HG03460 (cell line): ENCODE measurements around the gene SHB.

ENCODE experiments used
- ATAC-seq: cut with Tn5 transposase; IDR thresholded peaks from one replicate; pipeline ENCODE4 v1.9.1; 2021; ENCODE audit not compliant: unreplicated experiment

Gene SHB

GRCh38 chr9:38009990-38010389 lies 59.0 kb downstream of the SHB start:
- no peak for ATAC-seq

DNA sequence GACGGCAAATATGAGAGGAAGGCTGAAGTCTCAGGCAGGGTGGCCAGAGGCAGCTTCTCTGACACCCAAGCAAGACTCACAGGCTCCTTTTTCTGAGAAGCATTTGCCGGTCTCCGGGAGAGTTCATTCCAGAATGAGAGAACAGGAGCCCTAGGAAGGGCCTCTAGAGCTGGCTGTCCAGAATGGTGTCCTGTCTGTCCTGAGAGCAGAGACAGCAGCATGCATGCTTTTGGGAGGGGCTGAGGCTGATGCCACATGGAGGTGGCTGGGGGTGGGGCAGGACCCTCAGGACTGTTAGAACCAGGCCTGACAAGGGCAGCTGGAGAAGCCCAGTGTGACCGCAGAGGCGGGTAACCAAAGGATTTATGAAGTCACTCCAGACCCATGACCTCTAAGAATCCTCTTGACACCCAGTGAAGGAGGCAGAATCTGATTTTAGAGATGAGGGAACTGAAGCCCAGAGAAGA lies 60.0 kb downstream of the SHB start:
- ATAC-seq: no peak

DNA sequence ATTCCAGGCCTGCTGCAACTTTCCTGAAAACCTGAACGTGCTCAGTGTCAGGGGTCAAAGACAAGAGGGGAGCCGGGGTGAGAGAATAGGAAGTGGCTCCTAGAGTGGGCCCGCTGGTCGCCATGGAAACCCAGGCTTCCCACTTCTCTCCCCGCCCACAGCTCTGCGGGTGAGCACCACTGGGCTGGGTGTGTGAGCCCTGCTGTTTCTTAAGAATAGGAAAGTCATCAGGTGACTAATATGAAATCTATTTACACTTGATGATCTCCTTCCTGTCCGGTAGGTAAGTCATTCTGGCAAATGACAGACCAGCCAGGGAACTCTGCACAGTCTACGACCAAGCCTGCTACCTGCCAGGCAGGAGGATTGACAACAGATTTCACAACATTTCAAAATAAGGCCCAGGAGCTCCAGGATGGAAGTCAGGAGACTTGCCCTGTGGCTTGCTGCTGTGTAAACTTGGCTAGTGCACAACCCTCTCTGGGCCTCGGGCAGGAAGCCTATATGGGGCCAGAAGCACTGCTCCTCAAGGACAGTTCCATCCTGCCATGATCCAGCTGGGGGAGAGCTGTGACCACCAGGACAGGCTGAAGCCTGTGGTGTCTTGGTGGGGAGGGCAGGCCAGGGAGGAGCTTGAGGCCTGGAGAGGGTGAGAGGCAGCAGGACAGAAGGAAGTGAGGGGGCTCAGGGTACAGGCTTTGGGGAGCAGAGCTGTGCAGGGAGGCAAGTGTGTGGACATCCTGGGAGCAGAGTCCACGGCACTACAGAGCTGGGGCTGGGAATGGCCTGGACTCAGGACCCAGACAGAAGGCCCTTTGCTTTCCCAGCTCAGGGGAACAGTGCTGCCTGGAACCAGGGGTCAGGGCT lies 60.6 kb downstream of the SHB start:
- ATAC-seq: peak; percentile 75

GRCh38 chr9:38007016-38007415 lies 62.0 kb downstream of the SHB start:
- no peak for ATAC-seq

DNA sequence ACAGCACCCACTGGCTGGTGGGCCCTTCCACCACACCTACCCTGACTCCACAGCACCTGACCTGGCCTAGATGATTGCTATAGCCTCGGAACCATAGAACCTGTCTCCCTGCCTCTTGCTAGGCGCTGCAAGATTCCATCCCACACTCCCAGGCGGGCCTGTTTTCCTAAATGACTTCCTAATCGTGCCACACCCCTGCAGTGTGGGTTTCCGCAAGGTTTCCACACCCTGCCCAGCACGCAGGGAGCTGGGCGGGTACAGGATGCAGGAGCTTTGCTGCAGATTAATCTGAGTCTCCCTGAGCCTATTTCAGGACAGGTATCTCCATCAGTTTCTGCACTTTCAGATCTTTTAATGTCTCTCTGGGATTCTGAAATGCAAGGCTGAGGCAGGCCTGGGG lies 62.9 kb downstream of the SHB start:
- no peak for ATAC-seq

- ATAC-seq: no peak
Observed at GRCh38 chr9:38004809-38005560, 64.0 kb downstream of the SHB start.

GRCh38 chr9:38003946-38004808 lies 64.8 kb downstream of the SHB start:
- ATAC-seq: no peak

- no peak for ATAC-seq
Observed at GRCh38 chr9:38003230-38003629, 65.8 kb downstream of the SHB start.

DNA sequence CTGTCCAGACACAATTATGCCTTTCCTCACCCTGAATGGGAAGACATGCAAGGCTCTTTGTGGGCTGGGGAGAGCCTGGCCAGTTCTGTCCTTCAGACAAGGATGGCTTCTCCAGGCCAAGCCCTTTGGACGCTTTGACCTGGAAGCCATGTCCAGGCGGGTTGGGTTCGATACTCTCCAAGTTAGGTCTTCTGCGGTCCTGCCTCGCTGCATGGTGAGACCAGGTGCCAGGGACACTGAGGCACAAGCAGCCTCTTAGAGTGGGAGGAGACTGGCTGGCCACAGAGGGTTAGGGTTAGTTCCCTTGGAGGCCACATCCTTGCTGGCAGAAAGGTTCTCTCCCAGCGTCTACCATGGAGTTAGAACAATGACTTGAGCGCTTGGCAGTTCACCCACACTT lies 67.6 kb downstream of the SHB start:
- no peak for ATAC-seq

GRCh38 chr9:38000735-38001134 lies 68.3 kb downstream of the SHB start:
- no peak for ATAC-seq

GRCh38 chr9:38000332-38000731 lies 68.7 kb downstream of the SHB start:
- ATAC-seq: no peak

DNA sequence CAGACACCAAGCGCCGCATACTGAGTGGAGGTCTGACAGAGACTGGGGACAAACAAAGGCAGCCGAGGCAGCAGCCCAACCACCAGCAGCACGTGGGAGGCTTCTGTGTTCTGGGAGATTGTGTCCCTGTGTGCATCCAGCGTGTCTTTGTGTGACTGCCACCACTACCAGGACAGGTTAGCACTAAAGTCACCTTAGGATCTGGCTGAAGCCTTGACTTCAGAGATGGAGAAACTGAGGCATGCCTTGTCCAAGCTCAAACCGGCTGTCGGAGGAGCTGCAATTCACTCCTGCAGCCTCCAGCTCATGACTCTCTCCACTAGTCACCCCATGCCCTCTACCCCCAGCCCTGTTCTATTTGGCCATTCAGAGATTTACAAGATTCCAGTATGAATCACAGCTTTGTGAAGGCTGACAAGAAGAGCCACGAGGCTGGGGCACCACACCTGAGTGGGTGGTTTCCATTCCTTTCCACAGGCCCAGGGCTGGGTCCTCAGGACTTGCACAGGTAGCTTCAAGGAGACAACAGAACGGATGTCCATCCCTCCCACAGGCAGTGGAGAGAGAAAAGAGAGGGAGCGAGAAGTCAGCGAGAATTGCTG lies 69.3 kb downstream of the SHB start:
- no peak for ATAC-seq

DNA sequence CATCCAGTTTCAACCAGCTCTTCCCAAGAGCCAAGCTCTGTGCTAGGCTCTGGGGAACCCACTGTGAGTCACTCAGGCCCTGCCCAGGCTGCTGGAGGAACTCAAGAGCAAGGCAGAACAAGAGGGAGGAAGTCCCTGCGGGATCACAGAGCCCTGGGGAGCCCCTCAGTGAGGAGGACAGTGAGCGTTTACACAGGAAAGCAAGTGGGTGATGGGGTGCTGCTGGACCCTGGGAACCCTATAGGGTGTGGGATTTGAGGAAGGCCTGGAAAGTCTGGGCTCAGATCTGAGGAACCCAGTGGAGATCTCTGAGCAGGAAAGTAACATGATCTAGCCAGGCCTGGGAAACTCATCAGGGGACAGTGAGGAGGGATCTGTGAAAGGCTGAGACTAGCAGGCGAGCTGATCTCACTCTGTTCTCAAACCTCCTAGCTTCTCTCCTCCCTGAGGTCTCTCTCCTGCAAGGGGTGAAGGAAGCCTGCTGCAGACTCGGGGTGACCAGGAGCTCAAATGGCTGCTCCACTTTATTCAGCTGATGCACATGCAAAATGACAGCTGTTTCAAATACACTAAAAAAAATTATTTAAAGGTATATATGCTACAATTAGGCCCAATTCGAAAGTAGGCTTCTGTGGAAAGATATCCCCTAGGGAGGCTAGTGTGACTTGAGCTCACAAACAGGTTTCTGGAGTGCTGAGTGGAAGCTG lies 70.0 kb downstream of the SHB start:
- ATAC-seq: no peak

DNA sequence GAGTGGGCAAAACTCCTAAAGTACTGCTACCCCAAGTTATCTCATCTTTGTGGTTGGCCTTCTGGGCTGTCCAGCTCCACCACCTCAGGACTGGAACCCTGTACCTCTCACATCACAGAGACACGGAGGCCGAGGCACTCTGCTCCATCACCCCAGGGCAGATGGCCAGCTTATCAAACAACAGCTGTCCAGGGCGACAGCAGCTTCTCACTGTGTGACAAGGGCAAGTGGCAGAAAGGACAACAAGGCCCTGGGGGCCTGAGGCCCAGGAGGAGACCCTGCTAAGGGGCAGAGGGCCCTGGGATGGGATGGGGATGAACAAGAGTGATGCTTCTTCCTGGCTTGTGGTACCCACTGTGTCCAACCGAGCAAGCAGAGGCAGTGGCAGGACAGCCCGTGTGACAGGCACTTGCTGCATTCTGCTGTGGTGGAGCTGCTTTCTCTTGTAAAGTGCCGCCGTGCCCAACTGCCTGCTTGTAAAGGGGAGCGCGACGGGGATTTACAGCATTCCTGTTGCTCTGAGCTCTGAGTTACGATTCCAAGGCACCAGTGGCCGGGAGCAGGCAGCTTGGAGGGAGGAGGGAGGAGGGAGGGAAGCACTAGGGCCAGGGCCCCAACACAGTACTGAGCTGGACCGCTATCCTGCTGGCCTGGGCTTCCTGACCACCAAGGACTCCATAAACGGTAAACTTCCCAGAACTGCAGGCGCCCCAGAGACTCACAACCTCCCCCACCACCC lies 71.2 kb downstream of the SHB start:
- no peak for ATAC-seq

GRCh38 chr9:37996819-37997217 lies 72.2 kb downstream of the SHB start:
- no peak for ATAC-seq

GRCh38 chr9:37995961-37996818 lies 72.8 kb downstream of the SHB start:
- ATAC-seq: no peak

GRCh38 chr9:37995348-37995737 lies 73.7 kb downstream of the SHB start:
- no peak for ATAC-seq

GRCh38 chr9:37994639-37995347 lies 74.2 kb downstream of the SHB start:
- peak; percentile 76 for ATAC-seq
